ENCODE measurements around the gene TBL1Y.
"Not testable (repeated sequence)": the region's sequence is repeated elsewhere in the genome, so short reads cannot be mapped to it uniquely, and the experiment has no call there.

Gene TBL1Y

GRCh38 chrY:6974971-6975370 lies 64.5 kb downstream of the TBL1Y start:
- DNase-seq (ENCODE audit: low read depth): no peak

- no peak for DNase-seq (ENCODE audit: low read depth)
Measured at GRCh38 chrY:6977783-6978182, 67.3 kb downstream of the TBL1Y start.

- DNase-seq (ENCODE audit: low read depth): no peak
Measured at GRCh38 chrY:6983221-6983620, 72.7 kb downstream of the TBL1Y start.

- DNase-seq (ENCODE audit: low read depth): no peak
Measured at GRCh38 chrY:6987811-6988210, 77.3 kb downstream of the TBL1Y start.

GRCh38 chrY:6989886-6990620 lies 79.6 kb downstream of the TBL1Y start:
- DNase-seq (ENCODE audit: low read depth): no peak

GRCh38 chrY:6992041-6992440 lies 81.5 kb downstream of the TBL1Y start:
- DNase-seq (ENCODE audit: low read depth): no peak

GRCh38 chrY:6995987-6996386 lies 85.5 kb downstream of the TBL1Y start:
- no peak for DNase-seq (ENCODE audit: low read depth)

- no peak for DNase-seq (ENCODE audit: low read depth)
Measured at GRCh38 chrY:6997503-6998066, 87.1 kb downstream of the TBL1Y start.

GRCh38 chrY:6999905-7000304 lies 89.4 kb downstream of the TBL1Y start:
- no peak for DNase-seq (ENCODE audit: low read depth)

- no peak for DNase-seq (ENCODE audit: low read depth)
Measured at GRCh38 chrY:7002581-7002980, 92.1 kb downstream of the TBL1Y start.

GRCh38 chrY:7007911-7008310 lies 97.4 kb downstream of the TBL1Y start:
- DNase-seq (ENCODE audit: low read depth): no peak

- DNase-seq (ENCODE audit: low read depth): no peak
Measured at GRCh38 chrY:7008578-7009355, 98.3 kb downstream of the TBL1Y start.

GRCh38 chrY:7013051-7013450 lies 102.6 kb downstream of the TBL1Y start:
- DNase-seq (ENCODE audit: low read depth): no peak

GRCh38 chrY:7016521-7016920 lies 106.0 kb downstream of the TBL1Y start:
- no peak for DNase-seq (ENCODE audit: low read depth)

- no peak for DNase-seq (ENCODE audit: low read depth)
Measured at GRCh38 chrY:7017244-7018080, 107.0 kb downstream of the TBL1Y start.

- no peak for DNase-seq (ENCODE audit: low read depth)
Measured at GRCh38 chrY:7039037-7039436, 128.5 kb downstream of the TBL1Y start.

GRCh38 chrY:7040662-7041061 lies 130.2 kb downstream of the TBL1Y start:
- no peak for DNase-seq (ENCODE audit: low read depth)

- DNase-seq (ENCODE audit: low read depth): no peak
Measured at GRCh38 chrY:7041983-7042382, 131.5 kb downstream of the TBL1Y start.

GRCh38 chrY:7052461-7052860 lies 142.0 kb downstream of the TBL1Y start:
- DNase-seq (ENCODE audit: low read depth): not testable (repeated sequence)

- DNase-seq (ENCODE audit: low read depth): no peak
Measured at GRCh38 chrY:7056886-7057285, 146.4 kb downstream of the TBL1Y start.

- DNase-seq (ENCODE audit: low read depth): no peak
Measured at GRCh38 chrY:7078725-7079124, 168.2 kb downstream of the TBL1Y start.

- DNase-seq (ENCODE audit: low read depth): not testable (repeated sequence)
Measured at GRCh38 chrY:7080548-7080947, 170.1 kb downstream of the TBL1Y start.
